Common myeloid progenitor, CD34-positive (primary cell): ENCODE measurements around the gene CNTRL.

Source experiments
- CTCF ChIA-PET: fragments of 350-600 bp; sonication (Branson Sonifier 250); formaldehyde crosslinking; loops from one replicate; lab custom pipeline; 2021; ENCODE audit warnings: antibody characterized with exemption; lab: Charles Lee
- POLR2A ChIA-PET: fragments of 350-600 bp; sonication (Branson Sonifier 250); formaldehyde crosslinking; loops from one replicate; lab custom pipeline; 2021; ENCODE audit warnings: antibody characterized with exemption; lab: Charles Lee
- DNase-seq, 3 donors: peaks; one replicate each; pipeline versions ENCODE4 v3.0.0 to v3.0.0-alpha.2; 2013
- H3K27ac ChIP-seq, 2 experiments: 1 replicate in 1 of 2; 2 replicates in 1 of 2; pipeline ENCODE4 v1.7.0; 2013; ENCODE audit warnings: inconsistent platforms in 2 of 2, low read length in 2 of 2, mild to moderate bottlenecking in 2 of 2, low read depth in 1 of 2, moderate library complexity in 1 of 2; ENCODE audit not compliant: severe bottlenecking in 2 of 2, insufficient read depth in 1 of 2, poor library complexity in 1 of 2
- H3K27me3 ChIP-seq, 5 experiments: replicated peaks in 2 of 5; 1 replicate in 3 of 5; 2 replicates in 2 of 5; pipeline versions ENCODE4 v1.6.1 to v1.7.0; 2013; ENCODE audit warnings: low read length in 4 of 5, mild to moderate bottlenecking in 2 of 5, moderate library complexity in 2 of 5, inconsistent platforms in 1 of 5; ENCODE audit not compliant: insufficient read depth in 5 of 5, control insufficient read depth in 4 of 5
- H3K36me3 ChIP-seq, 4 experiments: 1 replicate in 2 of 4; 2 replicates in 2 of 4; pipeline versions ENCODE4 v1.6.1 to v1.7.0; 2013; ENCODE audit warnings: low read length in 3 of 4, control low read depth in 1 of 4, mild to moderate bottlenecking in 1 of 4; ENCODE audit not compliant: control insufficient read depth in 4 of 4, insufficient read depth in 4 of 4
- H3K4me1 ChIP-seq, 4 experiments: 1 replicate in 3 of 4; 2 replicates in 1 of 4; pipeline versions ENCODE4 v1.6.1 to v1.7.1; 2013; ENCODE audit warnings: low read length in 3 of 4, mild to moderate bottlenecking in 3 of 4, control low read depth in 1 of 4, inconsistent platforms in 1 of 4, moderate library complexity in 1 of 4; ENCODE audit not compliant: control insufficient read depth in 4 of 4, insufficient read depth in 4 of 4; ENCODE audit errors: control extremely low read depth in 1 of 4
- H3K4me3 ChIP-seq, 7 experiments: 1 replicate in 4 of 7; 2 replicates in 3 of 7; pipeline versions ENCODE4 v1.5.1 to v1.7.0; 2013; ENCODE audit warnings: mild to moderate bottlenecking in 7 of 7, low read length in 6 of 7, moderate library complexity in 6 of 7, inconsistent platforms in 2 of 7, low read depth in 2 of 7, control low read depth in 1 of 7; ENCODE audit not compliant: insufficient read depth in 4 of 7, control insufficient read depth in 1 of 7; ENCODE audit errors: extremely low read depth in 1 of 7
- H3K9me3 ChIP-seq, 5 experiments: 1 replicate in 4 of 5; 2 replicates in 1 of 5; pipeline versions ENCODE4 v1.6.1 to v1.7.1; 2013; ENCODE audit warnings: low read length in 4 of 5, mild to moderate bottlenecking in 2 of 5, inconsistent platforms in 1 of 5, low read depth in 1 of 5, moderate library complexity in 1 of 5; ENCODE audit not compliant: control insufficient read depth in 4 of 5, insufficient read depth in 2 of 5; ENCODE audit errors: control extremely low read depth in 1 of 5
- WGBS: methylation state at CpG from one replicate; pipeline ENCODE4 v1.1.5; 2013; ENCODE audit not compliant: insufficient coverage; 5-methylcytosine and 5-hydroxymethylcytosine counted together

CNTRL gene

DNA sequence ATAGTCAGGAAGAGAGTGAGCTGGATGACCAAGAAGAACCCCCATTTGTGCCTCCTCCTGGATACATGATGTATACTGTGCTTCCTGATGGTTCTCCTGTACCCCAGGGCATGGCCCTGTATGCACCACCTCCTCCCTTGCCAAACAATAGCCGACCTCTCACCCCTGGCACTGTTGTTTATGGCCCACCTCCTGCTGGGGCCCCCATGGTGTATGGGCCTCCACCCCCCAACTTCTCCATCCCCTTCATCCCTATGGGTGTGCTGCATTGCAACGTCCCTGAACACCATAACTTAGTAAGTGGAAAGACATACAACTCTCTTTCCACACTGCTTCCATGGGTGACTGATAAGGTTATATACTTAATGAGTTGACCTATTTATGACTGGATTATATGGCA lies 75.4 kb downstream of the CNTRL start:
- 83% methylated on average over 1 of the region's 2 CpGs for WGBS
- peaks cover 16 to 35% (median 25%) of the 10 kb centered on the region in 4 experiments for H3K4me1 ChIP-seq
- DNase-seq, result no peak
- ChIA-PET POLR2A (no interaction called here), CTCF (interaction anchor here (1.4 kb wide), 1 partner anchor 17 kb away, joined by 7 read pairs; no protein-coding TSS in a partner anchor)
- no peak overlapping the region for H3K4me3 ChIP-seq
- H3K9me3 ChIP-seq, result no peaks in the 10 kb centered on the region
- peaks cover 48 to 81% (median 68%) of the 10 kb centered on the region in 4 experiments for H3K36me3 ChIP-seq
- no peaks in the 10 kb centered on the region for H3K27me3 ChIP-seq
- no peak overlapping the region for H3K27ac ChIP-seq

- peaks cover 19 to 50% (median 34%) of the 10 kb centered on the region in 4 experiments for H3K4me1 ChIP-seq
- no peak for DNase-seq
- peaks cover 34 to 77% (median 60%) of the 10 kb centered on the region in 4 experiments for H3K36me3 ChIP-seq
- H3K27me3 ChIP-seq, result no peaks in the 10 kb centered on the region
- 93% methylated on average over 1 of the region's 1 CpG for WGBS
- CTCF ChIA-PET, result no interaction called here
- H3K27ac ChIP-seq, result no peak overlapping the region
- no peak overlapping the region for H3K4me3 ChIP-seq
- POLR2A ChIA-PET, result interaction anchor here (0.6 kb wide), 1 partner anchor 33 kb away, joined by 3 read pairs; no protein-coding TSS in a partner anchor
- no peaks in the 10 kb centered on the region for H3K9me3 ChIP-seq
These were observed 78.9 kb downstream of the CNTRL start for GRCh38 chr9:121153642-121154041.

DNA sequence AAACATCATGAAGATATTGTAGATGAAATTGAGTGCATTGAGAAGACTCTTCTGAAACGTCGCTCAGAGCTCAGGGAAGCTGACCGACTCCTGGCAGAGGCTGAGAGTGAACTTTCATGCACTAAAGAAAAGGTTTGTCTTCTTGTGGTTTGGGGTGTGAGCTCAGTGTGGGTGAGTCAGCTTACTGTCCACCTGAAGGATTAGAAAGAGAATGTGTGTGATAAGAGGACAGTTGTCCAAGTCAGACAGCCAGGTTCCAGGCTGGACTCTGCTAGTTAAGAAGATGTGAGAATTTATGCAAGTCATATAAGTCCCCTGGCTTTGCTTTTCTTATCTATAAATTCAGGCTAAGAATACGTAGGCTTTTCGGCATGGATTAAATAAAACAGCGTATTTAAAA lies 80.0 kb downstream of the CNTRL start:
- CTCF ChIA-PET, result interaction anchor here (1.0 kb wide), 1 partner anchor 22 kb away, joined by 3 read pairs; no protein-coding TSS in a partner anchor
- no peak for DNase-seq
- POLR2A ChIA-PET, result no interaction called here
- peaks cover 19 to 62% (median 45%) of the 10 kb centered on the region in 4 experiments for H3K4me1 ChIP-seq
- H3K36me3 ChIP-seq, result peaks cover 29 to 73% (median 54%) of the 10 kb centered on the region in 4 experiments
- no peak overlapping the region for H3K27ac ChIP-seq
- H3K4me3 ChIP-seq, result no peak overlapping the region
- WGBS, result 100% methylated on average over 3 of the region's 6 CpGs
- H3K27me3 ChIP-seq, result no peaks in the 10 kb centered on the region
- no peaks in the 10 kb centered on the region for H3K9me3 ChIP-seq

- POLR2A ChIA-PET, result no interaction called here
- Histone ChIP-seq H3K9me3 (no peaks in the 10 kb centered on the region), H3K27me3 (no peaks in the 10 kb centered on the region), H3K36me3 (peaks cover 27 to 72% (median 52%) of the 10 kb centered on the region in 4 experiments), H3K4me1 (peaks cover 22 to 68% (median 47%) of the 10 kb centered on the region in 4 experiments), H3K27ac (no peak overlapping the region), H3K4me3 (peak overlapping the region in 1 of 7 experiments; percentile 29)
- WGBS, result no CpG with 5 or more reads among the region's 2 CpGs
- DNase-seq, result peak; percentile 46 to 85 (median 79)
- CTCF ChIA-PET, result no interaction called here
These were observed 81.5 kb downstream of the CNTRL start for GRCh38 chr9:121156263-121156731.

- Histone ChIP-seq H3K36me3 (peaks cover 31 to 71% (median 56%) of the 10 kb centered on the region in 4 experiments), H3K4me3 (no peak overlapping the region), H3K27me3 (no peaks in the 10 kb centered on the region), H3K4me1 (peaks cover 17 to 60% (median 36%) of the 10 kb centered on the region in 4 experiments), H3K27ac (no peak overlapping the region), H3K9me3 (no peaks in the 10 kb centered on the region)
- no peak for DNase-seq
- ChIA-PET CTCF (interaction anchor here (0.9 to 1.4 kb wide), 3 partner anchors 13 to 44 kb away, joined by 3 read pairs; partner anchors contain the start of gene RAB14), POLR2A (interaction anchor here (1.0 kb wide), 1 partner anchor 43 kb away, joined by 3 read pairs; no protein-coding TSS in a partner anchor)
- 100% methylated on average over 2 of the region's 4 CpGs for WGBS
These were observed 83.2 kb downstream of the CNTRL start for GRCh38 chr9:121157939-121158338.

- Histone ChIP-seq H3K9me3 (no peaks in the 10 kb centered on the region), H3K4me1 (peaks cover 17 to 49% (median 33%) of the 10 kb centered on the region in 4 experiments), H3K27ac (peak overlapping the region; percentile 41 to 49), H3K4me3 (peak overlapping the region in 2 of 7 experiments; percentile 8 to 33), H3K27me3 (no peaks in the 10 kb centered on the region), H3K36me3 (peaks cover 21 to 71% (median 57%) of the 10 kb centered on the region in 4 experiments)
- no CpG with 5 or more reads among the region's 1 CpG for WGBS
- DNase-seq, result peak; percentile 35 to 75 (median 67)
- ChIA-PET POLR2A (interaction anchor here (0.9 kb wide), 1 partner anchor 8 kb away, joined by 3 read pairs; no protein-coding TSS in a partner anchor), CTCF (interaction anchor here (1.0 to 1.3 kb wide), 2 partner anchors 11 to 240 kb away, joined by 3 read pairs; no protein-coding TSS in a partner anchor)
These were observed 85.3 kb downstream of the CNTRL start for GRCh38 chr9:121160025-121160424.

DNA sequence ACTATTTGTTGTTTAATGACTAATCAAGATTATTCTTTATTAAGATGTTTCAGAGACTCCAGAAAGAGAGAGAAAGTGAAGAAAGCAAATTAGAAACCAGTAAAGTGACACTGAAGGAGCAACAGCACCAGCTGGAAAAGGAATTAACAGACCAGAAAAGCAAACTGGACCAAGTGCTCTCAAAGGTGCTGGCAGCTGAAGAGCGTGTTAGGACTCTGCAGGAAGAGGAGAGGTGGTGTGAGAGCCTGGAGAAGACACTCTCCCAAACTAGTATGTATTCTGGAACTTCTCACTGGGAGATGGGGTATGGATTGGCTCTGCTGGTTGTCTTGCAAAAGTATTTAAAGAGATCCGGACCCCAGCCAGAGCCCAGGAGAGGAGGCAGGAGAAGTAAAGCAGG lies 93.3 kb downstream of the CNTRL start:
- Histone ChIP-seq H3K4me3 (no peak overlapping the region), H3K27ac (peak overlapping the region in 1 of 2 experiments; percentile 27), H3K9me3 (no peaks in the 10 kb centered on the region), H3K4me1 (no peaks in the 10 kb centered on the region), H3K27me3 (no peaks in the 10 kb centered on the region), H3K36me3 (peaks cover 39 to 90% (median 78%) of the 10 kb centered on the region in 4 experiments)
- POLR2A ChIA-PET, result no interaction called here
- WGBS, result 100% methylated on average over 1 of the region's 2 CpGs
- no peak for DNase-seq
- CTCF ChIA-PET, result interaction anchor here (0.6 to 5.9 kb wide), 4 partner anchors 8 to 18 kb away, joined by 3 to 36 read pairs (median 6); no protein-coding TSS in a partner anchor
